Keratinocyte (primary cell): ENCODE measurements around the gene GEMIN8. TPM values are rescaled to one million over a fixed set of nuclear protein-coding genes. Genes with fewer than 3 reads are reported as not detected.

Experiments used
- DNase-seq: peaks from one replicate; pipeline ENCODE4 v3.0.0-alpha.2; 2011; ENCODE audit warnings: low read depth, missing footprints, low spot score
- FAIRE-seq: peaks from 2 replicates; lab custom pipeline; 2011; peaks lifted over from hg19 to GRCh38; lab: Jason Lieb, UNC
- H2AFZ ChIP-seq: 2 replicates; pipeline ENCODE4 v1.6.0; 2012; ENCODE audit warnings: low read length, control low read depth, inconsistent platforms; ENCODE audit not compliant: control insufficient read depth
- H3K27ac ChIP-seq: 2 replicates; pipeline ENCODE4 v1.5.1; 2011; ENCODE audit warnings: low read length; ENCODE audit not compliant: control insufficient read depth, insufficient read depth
- H3K27me3 ChIP-seq: 3 replicates; pipeline ENCODE4 v1.6.0; 2011; ENCODE audit warnings: low read length; ENCODE audit not compliant: control insufficient read depth, insufficient read depth; ENCODE audit errors: extremely low read depth
- H3K36me3 ChIP-seq, 2 experiments: 2 replicates in 1 of 2; 3 replicates in 1 of 2; pipeline ENCODE4 v1.5.1; 2011; ENCODE audit warnings: low read length in 2 of 2, mild to moderate bottlenecking in 1 of 2; ENCODE audit not compliant: control insufficient read depth in 2 of 2, insufficient read depth in 2 of 2; ENCODE audit errors: extremely low read depth in 1 of 2
- H3K4me1 ChIP-seq: 3 replicates; pipeline ENCODE4 v1.5.1; 2011; ENCODE audit warnings: low read length; ENCODE audit not compliant: control insufficient read depth, insufficient read depth; ENCODE audit errors: extremely low read depth
- H3K4me2 ChIP-seq: 3 replicates; pipeline ENCODE4 v1.6.0; 2011; ENCODE audit warnings: low read depth, low read length; ENCODE audit not compliant: control insufficient read depth, insufficient read depth; ENCODE audit errors: extremely low read depth
- H3K4me3 ChIP-seq, 3 experiments: fragments of 200-600 bp in 1 of 3; sonication (generic) in 1 of 3; 2 replicates in 2 of 3; 3 replicates in 1 of 3; pipeline ENCODE4 v1.5.1; 2011 to 2016; ENCODE audit warnings: low read length in 3 of 3, mild to moderate bottlenecking in 3 of 3, control low read depth in 2 of 3, inconsistent platforms in 1 of 3, low read depth in 1 of 3, mixed read lengths in 1 of 3, mixed run types in 1 of 3, moderate library complexity in 1 of 3; ENCODE audit not compliant: control insufficient read depth in 2 of 3, insufficient read depth in 2 of 3; ENCODE audit errors: extremely low read depth in 1 of 3
- H3K79me2 ChIP-seq: 2 replicates; pipeline ENCODE4 v1.6.0; 2012; ENCODE audit warnings: low read length; ENCODE audit not compliant: control insufficient read depth, insufficient read depth
- H3K9ac ChIP-seq: 3 replicates; pipeline ENCODE4 v1.6.0; 2011; ENCODE audit warnings: low read length; ENCODE audit not compliant: control insufficient read depth, insufficient read depth; ENCODE audit errors: extremely low read depth
- H3K9me1 ChIP-seq: 3 replicates; pipeline ENCODE4 v1.6.0; 2011; ENCODE audit warnings: low read length; ENCODE audit not compliant: control insufficient read depth, insufficient read depth; ENCODE audit errors: extremely low read depth
- H3K9me3 ChIP-seq: 2 replicates; pipeline ENCODE4 v1.5.1; 2012; ENCODE audit warnings: low read depth, low read length; ENCODE audit not compliant: control insufficient read depth
- H4K20me1 ChIP-seq: 3 replicates; pipeline ENCODE4 v1.6.0; 2011; ENCODE audit warnings: low read length; ENCODE audit not compliant: control insufficient read depth, insufficient read depth; ENCODE audit errors: extremely low read depth
- CTCF ChIP-seq, 3 experiments: IDR thresholded peaks in 1 of 3; conservative IDR thresholded peaks in 1 of 3; optimal IDR thresholded peaks in 1 of 3; 2 replicates in 2 of 3; 3 replicates in 1 of 3; pipeline versions ENCODE3 to v1.5.1; 2011; ENCODE audit warnings: low read length in 3 of 3, mild to moderate bottlenecking in 3 of 3, moderate library complexity in 2 of 3, control low read depth in 1 of 3, inconsistent platforms in 1 of 3; ENCODE audit not compliant: insufficient read depth in 2 of 3; ENCODE audit errors: extremely low read depth in 1 of 3
- EZH2 ChIP-seq: IDR thresholded peaks from one replicate; pipeline ENCODE4 v1.6.1; 2012; ENCODE audit warnings: inconsistent platforms, mild to moderate bottlenecking, low read length, moderate library complexity
- dilution Hi-C: fragments of 300-500 bp; cut with MboI; formaldehyde crosslinking; loops from one replicate; pipeline ENCODE4 v1.7.0; 2020; ENCODE audit warnings: low sequenced_read_pairs; ENCODE audit not compliant: extremely low pct_ligation_motif_present
- polyA plus RNA-seq, 5 experiments: library from polyadenylated mRNA; depleted of rRNA in 3 of 5; stranded (reverse) in 3 of 5; stranded (forward) in 1 of 5; unstranded in 1 of 5; fragments of >200 nt; gene quantifications; 1 replicate in 1 of 5; 2 replicates in 3 of 5; 3 replicates in 1 of 5; pipeline versions ENCODE4 v1.2.1 to v1.2.3, GENCODE V29; 2011 to 2012; ENCODE audit warnings: missing spikeins in 2 of 5, low read depth in 1 of 5, low replicate concordance in 1 of 5

The GEMIN8 gene
- polyA plus RNA-seq, 1 donor (not counting 4 experiments of a cell fraction or from before 2014, with no cell fraction given): 38.8 TPM

- no peak for DNase-seq
- Histone ChIP-seq H3K36me3 (no peaks in the 10 kb centered on the region), H3K9me1 (no peaks in the 10 kb centered on the region), H3K9me3 (no peaks in the 10 kb centered on the region), H3K4me3 (no peak overlapping the region), H2AFZ (no peak overlapping the region), H4K20me1 (no peaks in the 10 kb centered on the region), H3K4me1 (no peaks in the 10 kb centered on the region), H3K9ac (no peak overlapping the region), H3K4me2 (no peak overlapping the region), H3K27me3 (peaks cover 7% of the 10 kb centered on the region), H3K79me2 (no peaks in the 10 kb centered on the region), H3K27ac (no peak overlapping the region)
- FAIRE-seq: no peak
- no peak for TF ChIP-seq EZH2
- TF ChIP-seq CTCF (optimal IDR thresholded peaks at IDR 0.05 in 1 of 3, IDR thresholded peaks at IDR 0.05 in 1 of 3, conservative IDR thresholded peaks at IDR 0.05 in 1 of 3; ENCODE audit: extremely low read depth in 1 of 3, insufficient read depth in 2 of 3, low read length in 3 of 3): no peak
- dilution Hi-C loops: no loop called here
Observed at GRCh38 chrX:14051416-14051815, 21.7 kb upstream of the GEMIN8 start.

- dilution Hi-C loops: no loop called here
Observed at GRCh38 chrX:14050709-14051108, 21.0 kb upstream of the GEMIN8 start.

More at GRCh38 chrX:14050709-14051108, 21.0 kb upstream of the GEMIN8 start:
- H3K36me3 ChIP-seq: no peaks in the 10 kb centered on the region
- no peak overlapping the region for H3K9ac ChIP-seq
- no peak overlapping the region for H3K4me2 ChIP-seq
- H3K4me3 ChIP-seq: no peak overlapping the region
- H2AFZ ChIP-seq: no peak overlapping the region
- H3K27me3 ChIP-seq: peaks cover 7% of the 10 kb centered on the region
- TF ChIP-seq EZH2: no peak
- no peak for TF ChIP-seq CTCF (optimal IDR thresholded peaks at IDR 0.05 in 1 of 3, IDR thresholded peaks at IDR 0.05 in 1 of 3, conservative IDR thresholded peaks at IDR 0.05 in 1 of 3; ENCODE audit: extremely low read depth in 1 of 3, insufficient read depth in 2 of 3, low read length in 3 of 3)
- no peaks in the 10 kb centered on the region for H3K9me3 ChIP-seq
- no peaks in the 10 kb centered on the region for H3K9me1 ChIP-seq
- H3K79me2 ChIP-seq: no peaks in the 10 kb centered on the region
- DNase-seq: no peak
- no peaks in the 10 kb centered on the region for H4K20me1 ChIP-seq
- FAIRE-seq: no peak
- no peak overlapping the region for H3K27ac ChIP-seq
- no peaks in the 10 kb centered on the region for H3K4me1 ChIP-seq
